ENCODE results near the gene VWA3A. TPM values are rescaled to one million over a fixed set of nuclear protein-coding genes. Genes with fewer than 3 reads are reported as not detected.
"Not testable (repeated sequence)": the region's sequence is repeated elsewhere in the genome, so short reads cannot be mapped to it uniquely, and the experiment has no call there.

The VWA3A gene
- total RNA-seq, 1 donor from 2014 or later, result not detected

GRCh38 chr16:22183335-22183734 lies 91.0 kb downstream of the VWA3A start:
- no peak for DNase-seq

- DNase-seq, result no peak
Measured at GRCh38 chr16:22183901-22184614, 91.7 kb downstream of the VWA3A start.

DNA sequence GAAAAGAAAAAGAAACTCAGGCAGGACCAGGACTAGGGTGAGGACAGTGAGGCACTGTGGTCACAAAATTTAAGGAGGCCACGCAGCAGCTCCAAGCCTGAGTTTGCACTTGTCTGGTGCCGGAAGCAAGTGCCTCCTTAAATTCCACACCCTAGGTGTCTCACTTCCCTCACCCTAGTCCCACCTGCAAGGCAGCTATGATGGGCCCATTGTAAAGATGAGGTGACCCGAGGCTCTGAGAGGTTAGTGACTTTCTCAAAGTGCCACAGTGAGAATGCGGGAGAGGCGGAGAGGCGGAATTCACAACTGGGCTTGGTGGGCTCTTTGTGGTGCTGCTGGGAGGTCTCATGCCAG lies 92.3 kb downstream of the VWA3A start:
- DNase-seq, result no peak

DNA sequence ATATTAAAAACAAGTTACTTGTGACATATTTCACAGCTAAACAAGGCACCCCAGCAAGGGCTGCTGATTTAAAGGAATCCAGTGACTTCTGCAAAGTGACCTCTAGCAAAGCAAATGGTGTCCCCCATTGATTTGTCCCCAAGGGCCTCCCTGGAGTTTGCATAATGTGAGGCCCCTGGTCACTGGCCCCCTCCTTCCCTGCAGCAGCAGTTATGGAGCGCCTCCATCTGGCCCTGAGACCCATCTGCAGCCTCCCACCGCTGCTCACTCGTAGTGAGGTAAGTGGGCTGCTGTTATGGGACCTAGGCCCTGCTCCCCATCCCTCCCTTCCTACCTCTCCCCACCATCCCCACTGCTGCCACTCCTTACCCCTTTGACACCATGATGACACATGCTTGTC lies 94.2 kb downstream of the VWA3A start:
- no peak for DNase-seq

- DNase-seq, result no peak
Measured at GRCh38 chr16:22188267-22188594, 95.9 kb downstream of the VWA3A start.

- peak; percentile 86 for DNase-seq
Measured at GRCh38 chr16:22188595-22189442, 96.5 kb downstream of the VWA3A start.

DNA sequence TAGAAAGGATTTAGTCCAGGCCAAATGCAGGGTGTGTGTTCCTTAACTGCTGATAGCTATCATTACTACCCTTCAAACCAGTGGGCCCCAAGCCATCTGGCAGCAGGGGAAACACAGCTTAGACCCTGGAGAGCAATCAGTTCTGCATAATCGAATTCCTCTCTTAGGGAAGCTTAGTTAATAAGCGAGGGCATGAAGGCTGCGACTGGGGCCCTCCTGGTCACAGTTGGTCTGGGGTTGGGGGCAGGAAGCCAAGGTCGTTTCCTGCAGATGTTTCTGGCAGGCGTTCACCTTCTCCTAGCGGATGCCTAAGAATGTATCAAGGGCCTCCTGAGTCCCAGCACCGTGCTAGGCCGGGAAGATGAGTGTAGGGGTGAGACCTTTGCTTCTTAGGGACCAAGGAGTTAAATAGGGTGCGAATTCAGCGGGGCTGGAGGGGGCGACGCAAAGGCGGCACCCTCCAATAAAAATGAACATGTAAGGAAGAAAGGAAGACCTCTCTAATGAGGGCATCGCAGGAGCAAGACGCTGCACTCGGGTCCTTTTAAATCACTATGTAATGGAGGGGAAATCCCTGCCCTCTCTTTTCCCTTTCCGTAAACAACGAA lies 97.2 kb downstream of the VWA3A start:
- peak; percentile 34 for DNase-seq

DNA sequence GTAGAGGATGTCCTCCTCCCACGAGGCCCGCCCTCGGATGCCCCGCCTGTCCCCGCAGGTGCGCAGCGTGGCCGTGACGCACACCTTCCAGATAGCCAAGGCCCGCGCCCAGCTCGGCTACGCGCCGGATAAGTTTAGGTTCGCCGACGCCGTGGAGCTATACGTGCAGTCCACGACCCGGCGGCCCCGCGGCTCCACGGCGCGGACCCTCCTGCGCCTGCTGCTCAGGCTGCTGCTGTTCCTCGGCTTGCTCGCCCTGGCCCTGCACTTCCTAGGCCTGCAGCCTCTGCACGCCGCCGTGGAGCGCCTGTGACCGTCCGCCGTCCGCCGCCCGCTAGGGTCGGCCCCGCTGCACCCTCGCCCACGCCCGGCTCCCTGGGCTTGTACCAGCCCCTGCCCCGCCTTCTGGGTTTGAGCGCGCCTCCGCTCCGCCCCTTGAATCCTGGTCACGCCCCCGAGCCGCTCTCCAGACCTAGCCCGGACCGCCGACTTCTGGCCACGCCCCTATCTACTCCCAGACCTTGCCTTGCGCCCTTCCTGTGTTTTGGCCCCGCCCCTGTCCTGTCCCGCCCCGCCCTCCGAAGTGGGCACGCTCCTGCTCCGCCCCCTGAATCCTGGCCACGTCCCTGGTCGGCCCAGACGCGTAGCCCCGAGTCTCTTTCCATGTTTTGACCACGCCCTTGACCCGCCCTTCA lies 97.9 kb downstream of the VWA3A start:
- peak; percentile 100 for DNase-seq

GRCh38 chr16:22190776-22191531 lies 98.6 kb downstream of the VWA3A start:
- DNase-seq, result peak; percentile 99

DNA sequence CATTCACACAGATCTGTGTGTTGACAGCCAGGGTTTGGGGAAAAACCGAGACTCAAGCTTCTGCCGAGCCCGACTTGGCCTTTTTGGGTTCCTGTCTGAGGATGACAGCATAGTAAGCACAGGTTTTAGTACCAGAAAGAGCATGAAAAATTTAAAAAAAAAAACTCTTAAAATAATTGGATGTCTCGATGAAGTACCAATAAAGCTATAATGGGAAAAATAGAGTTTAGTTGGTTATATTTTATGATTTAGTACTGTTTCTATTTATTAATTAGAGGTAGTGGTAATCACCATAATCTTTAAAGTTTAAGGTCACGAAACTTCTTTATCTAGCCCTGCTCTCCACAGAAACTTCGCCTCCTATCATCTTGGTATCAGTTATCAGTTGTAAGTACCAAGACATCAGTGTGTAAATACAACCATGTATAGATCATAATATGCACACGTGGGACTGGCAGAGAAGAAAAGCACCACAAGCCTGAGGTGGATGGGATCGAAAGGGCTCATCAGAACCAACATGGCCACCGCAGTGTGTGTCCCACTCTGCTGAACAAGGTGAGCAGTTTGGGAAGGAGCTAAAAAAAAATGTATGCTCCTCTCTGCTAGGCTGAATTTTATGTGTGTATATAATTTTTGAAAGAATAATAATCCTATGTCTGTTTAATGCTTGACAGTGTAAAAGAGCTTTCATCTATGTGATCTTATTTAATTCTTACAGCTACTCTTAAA lies 99.4 kb downstream of the VWA3A start:
- DNase-seq, result peak; percentile 61

DNA sequence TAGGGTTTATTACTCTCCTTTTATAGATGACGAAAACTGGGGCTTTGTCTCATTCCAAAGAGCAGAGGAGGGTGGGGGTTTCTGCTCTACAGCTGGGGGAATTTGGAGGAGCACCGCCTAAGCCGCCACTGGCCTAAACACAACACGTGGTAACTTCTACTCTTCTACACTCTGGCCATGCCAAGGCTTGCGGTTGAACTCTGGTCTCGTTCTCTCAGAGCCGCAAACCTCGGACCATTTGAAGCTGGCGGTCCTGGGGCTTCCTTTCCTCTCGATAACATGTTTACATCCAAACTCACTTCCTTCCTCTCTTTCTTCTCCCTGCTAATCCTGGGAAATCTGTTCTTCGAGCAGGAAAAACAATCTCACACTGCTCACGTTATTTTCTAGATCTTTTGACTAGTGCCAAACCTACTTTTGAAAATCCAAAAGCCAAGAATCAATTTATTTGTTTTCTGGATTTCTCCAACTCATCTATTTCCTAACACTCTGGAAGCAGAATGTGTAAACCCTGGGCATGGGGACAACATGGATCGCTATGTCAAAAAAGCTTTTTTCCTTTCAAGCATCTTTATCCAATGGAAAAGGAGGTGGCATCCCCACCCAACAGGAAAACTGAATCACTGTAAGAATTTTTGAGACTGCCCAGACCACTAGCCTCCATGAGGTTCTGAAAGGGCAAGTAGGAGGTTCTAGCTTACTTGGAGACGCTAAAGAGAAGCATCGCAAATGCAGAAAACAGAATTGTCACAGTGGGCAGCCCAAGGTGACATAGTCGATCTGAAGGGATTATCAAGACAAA lies 100.1 kb downstream of the VWA3A start:
- DNase-seq, result peak; percentile 90

DNA sequence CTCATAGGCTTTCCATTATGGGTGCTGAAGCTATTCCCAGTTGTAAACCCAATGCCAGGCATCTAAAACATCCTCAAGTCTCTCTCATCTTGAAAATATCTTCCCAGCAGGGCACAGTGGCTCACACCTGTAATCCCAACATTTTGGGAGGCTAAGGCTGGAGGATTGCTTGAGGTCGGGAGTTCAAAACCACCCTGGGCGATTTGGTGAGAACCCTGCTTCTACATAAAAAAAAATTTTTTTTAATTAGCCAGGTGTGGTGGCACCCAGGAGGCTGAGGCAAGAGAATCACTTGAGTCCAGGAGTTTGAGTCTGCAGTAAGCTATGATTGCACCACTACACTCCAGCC lies 100.7 kb downstream of the VWA3A start:
- no peak for DNase-seq

- DNase-seq, result no peak
Measured at GRCh38 chr16:22194707-22195444, 102.5 kb downstream of the VWA3A start.

GRCh38 chr16:22195445-22195694 lies 103.0 kb downstream of the VWA3A start:
- DNase-seq, result no peak

DNA sequence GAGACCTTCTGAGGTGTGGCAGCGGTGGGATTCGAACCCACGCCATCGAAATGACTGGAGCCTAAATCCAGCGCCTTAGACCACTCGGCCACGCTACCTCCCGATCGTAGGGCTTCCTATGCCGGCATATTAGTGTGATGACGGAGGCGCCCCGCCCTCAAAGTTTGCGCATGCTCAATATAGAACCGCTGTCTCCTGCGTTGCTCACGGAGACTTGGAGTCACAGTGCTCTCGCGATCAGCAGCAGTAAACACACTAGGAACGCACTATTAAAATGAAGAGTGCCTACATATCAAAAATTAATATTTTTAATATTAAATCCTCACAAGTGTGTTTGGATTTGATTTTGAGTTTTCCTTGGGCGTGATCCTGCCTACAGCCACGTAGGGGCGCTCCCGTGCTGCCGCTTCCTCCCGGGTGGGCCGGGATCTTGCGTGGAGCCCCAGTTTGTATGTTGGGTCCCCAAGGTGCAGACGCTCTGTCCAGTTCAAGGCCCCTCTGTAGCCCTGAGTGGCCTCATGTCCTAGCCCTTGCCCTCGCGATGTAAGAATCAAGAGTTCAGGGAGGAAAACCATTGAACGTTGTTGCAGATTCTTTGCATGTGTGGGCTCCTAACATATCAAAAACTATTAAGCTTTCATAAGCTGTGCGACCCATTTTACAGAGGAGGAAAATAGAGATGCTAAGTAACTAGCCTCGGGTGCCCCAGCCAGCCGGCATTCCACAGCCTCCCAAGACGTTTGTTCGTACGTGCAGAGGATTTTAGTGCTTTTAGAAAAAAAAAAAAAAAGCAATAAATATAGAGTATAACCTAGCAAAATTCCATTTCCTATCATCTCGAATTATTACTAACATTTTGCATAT lies 103.6 kb downstream of the VWA3A start:
- DNase-seq, result peak; percentile 98

- not testable (repeated sequence) for DNase-seq
Measured at GRCh38 chr16:22196559-22197168, 104.3 kb downstream of the VWA3A start.

DNA sequence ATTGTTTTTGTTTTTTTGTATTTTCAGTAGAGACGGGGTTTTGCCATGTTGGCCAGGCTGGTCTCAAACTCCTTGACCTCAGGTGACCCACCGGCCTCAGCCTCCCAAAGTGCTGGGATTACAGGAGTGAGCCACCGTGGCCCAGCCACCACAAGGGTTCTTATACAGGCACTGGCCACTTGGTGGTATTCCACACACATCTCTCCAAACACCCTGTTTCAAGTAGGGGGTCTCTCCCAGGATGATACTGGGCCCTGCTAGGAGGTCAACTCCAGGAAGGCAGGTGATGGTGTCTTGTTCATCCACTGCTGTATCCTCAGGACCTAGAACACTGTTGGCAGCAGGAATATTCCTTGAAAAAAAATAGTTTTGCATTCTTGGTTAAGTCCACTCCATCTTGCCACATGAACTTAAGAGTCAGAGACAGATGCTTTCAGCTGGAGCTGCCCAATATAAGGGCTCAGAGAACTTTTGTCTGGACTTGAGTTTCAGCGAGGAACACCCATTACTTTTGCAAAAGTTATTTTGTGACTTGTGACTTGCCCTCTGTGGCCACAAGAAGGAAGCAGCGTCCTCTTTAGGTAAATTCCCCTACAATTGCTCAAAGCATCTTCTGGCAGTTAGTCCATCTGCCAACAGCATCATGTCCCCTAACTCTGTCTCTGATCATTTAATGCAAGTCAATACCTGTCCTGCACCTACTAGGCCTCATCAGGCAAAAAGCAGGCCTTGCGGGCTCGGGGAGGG lies 106.4 kb downstream of the VWA3A start:
- no peak for DNase-seq

GRCh38 chr16:22202261-22202637 lies 109.9 kb downstream of the VWA3A start:
- DNase-seq, result no peak

Data from tongue (tissue), 2 donors.